Loucy (cell line): ENCODE data around the gene RUNX2.

Experiments used
- CTCF ChIP-seq: fragments of 200-600 bp; sonication (generic); conservative IDR thresholded peaks from 2 replicates; pipeline ENCODE4 v1.5.1; 2014; ENCODE audit warnings: mild to moderate bottlenecking, antibody characterized with exemption, low read length
- EZH2phosphoT487 ChIP-seq: fragments of 200-600 bp; IDR thresholded peaks from 2 replicates; pipeline ENCODE4 v1.6.1; 2018; ENCODE audit warnings: antibody characterized with exemption, mild to moderate bottlenecking, moderate library complexity, borderline replicate concordance

- TF ChIP-seq CTCF (no peak), EZH2phosphoT487 (no peak)
These were observed 285.5 kb downstream of the RUNX2 start for GRCh38 chr6:45613656-45614055.
